H9 (cell line): ENCODE results near the gene FBXO22. TPM values are rescaled to one million over a fixed set of nuclear protein-coding genes. Genes with fewer than 3 reads are reported as not detected.

Source experiments
- DNase-seq: peaks from one replicate; pipeline ENCODE4 v3.0.0-alpha.2; 2017
- H2AFZ ChIP-seq: one replicate; pipeline ENCODE4 v1.6.1; 2013; ENCODE audit warnings: mild to moderate bottlenecking, low read length, control low read depth, moderate library complexity
- H2AK5ac ChIP-seq: 2 replicates; pipeline ENCODE4 v1.6.1; 2013; ENCODE audit warnings: low read length, control low read depth, mixed read lengths; ENCODE audit not compliant: insufficient read length
- H2BK120ac ChIP-seq: one replicate; pipeline ENCODE4 v1.6.1; 2013; ENCODE audit warnings: low read depth, mild to moderate bottlenecking, low read length, control low read depth, inconsistent platforms; ENCODE audit not compliant: poor library complexity, severe bottlenecking
- H2BK12ac ChIP-seq: 2 replicates; pipeline ENCODE4 v1.6.1; 2013; ENCODE audit warnings: low read length, control low read depth, mixed read lengths, low read depth; ENCODE audit not compliant: insufficient read length
- H2BK15ac ChIP-seq: 2 replicates; pipeline ENCODE4 v1.6.1; 2013; ENCODE audit warnings: low read depth, low read length, control low read depth
- H2BK20ac ChIP-seq: one replicate; pipeline ENCODE4 v1.6.1; 2013; ENCODE audit warnings: low read depth, mild to moderate bottlenecking, low read length, control low read depth, inconsistent platforms; ENCODE audit not compliant: poor library complexity, severe bottlenecking
- H2BK5ac ChIP-seq: 2 replicates; pipeline ENCODE4 v1.6.1; 2013; ENCODE audit warnings: low read length, control low read depth, mixed read lengths; ENCODE audit not compliant: insufficient read length
- H3K14ac ChIP-seq: 2 replicates; pipeline ENCODE4 v1.6.1; 2013; ENCODE audit warnings: low read length, control low read depth; ENCODE audit not compliant: insufficient read depth
- H3K18ac ChIP-seq: 2 replicates; pipeline ENCODE4 v1.6.1; 2013; ENCODE audit warnings: low read depth, mild to moderate bottlenecking, mixed read lengths, low read length, control low read depth; ENCODE audit not compliant: insufficient read length
- H3K23ac ChIP-seq: 2 replicates; pipeline ENCODE4 v1.6.1; 2013; ENCODE audit warnings: low read length, control low read depth, mixed read lengths, low read depth; ENCODE audit not compliant: insufficient read length
- H3K23me2 ChIP-seq: 2 replicates; pipeline ENCODE4 v1.6.1; 2013; ENCODE audit warnings: low read depth, mild to moderate bottlenecking, mixed read lengths, low read length, control low read depth; ENCODE audit not compliant: insufficient read length, poor library complexity, severe bottlenecking
- H3K27ac ChIP-seq: 2 replicates; pipeline ENCODE4 v1.5.1; 2013; ENCODE audit warnings: low read length, control low read depth, mixed read lengths, low read depth; ENCODE audit not compliant: insufficient read length
- H3K27me3 ChIP-seq: 2 replicates; pipeline ENCODE4 v1.6.1; 2013; ENCODE audit warnings: low read length, control low read depth, inconsistent platforms; ENCODE audit not compliant: insufficient read depth
- H3K4ac ChIP-seq: 2 replicates; pipeline ENCODE4 v1.6.1; 2013; ENCODE audit warnings: low read depth, mild to moderate bottlenecking, control low read depth, inconsistent platforms, low read length, moderate library complexity
- H3K4me1 ChIP-seq: 2 replicates; pipeline ENCODE4 v1.6.1; 2013; ENCODE audit warnings: low read length, control low read depth, inconsistent platforms; ENCODE audit not compliant: insufficient read depth
- H3K4me2 ChIP-seq: 2 replicates; pipeline ENCODE4 v1.6.1; 2013; ENCODE audit warnings: low read length, control low read depth, mixed read lengths; ENCODE audit not compliant: insufficient read length, insufficient read depth
- H3K56ac ChIP-seq: 2 replicates; pipeline ENCODE4 v1.6.1; 2013; ENCODE audit warnings: low read depth, mild to moderate bottlenecking, mixed read lengths, low read length, control low read depth; ENCODE audit not compliant: insufficient read length
- H3K79me1 ChIP-seq: 2 replicates; pipeline ENCODE4 v1.6.1; 2013; ENCODE audit warnings: low read depth, mild to moderate bottlenecking, moderate library complexity, low read length, control low read depth, inconsistent platforms; ENCODE audit not compliant: insufficient read depth, poor library complexity, severe bottlenecking
- H3K79me2 ChIP-seq: 2 replicates; pipeline ENCODE4 v1.6.1; 2013; ENCODE audit warnings: low read length, control low read depth, inconsistent platforms; ENCODE audit not compliant: insufficient read depth
- H3K9ac ChIP-seq: 2 replicates; pipeline ENCODE4 v1.6.1; 2013; ENCODE audit warnings: low read length, control low read depth, mixed read lengths; ENCODE audit not compliant: insufficient read length; ENCODE audit errors: extremely low read depth
- H3K9me3 ChIP-seq: one replicate; pipeline ENCODE4 v1.6.1; 2013; ENCODE audit warnings: low read depth, low read length, inconsistent platforms; ENCODE audit not compliant: control insufficient read depth
- H3T11ph ChIP-seq: one replicate; pipeline ENCODE4 v1.6.1; 2013; ENCODE audit warnings: mild to moderate bottlenecking, low read length, control low read depth, inconsistent platforms
- H4K20me1 ChIP-seq: one replicate; pipeline ENCODE4 v1.6.1; 2013; ENCODE audit not compliant: control insufficient read depth, insufficient read length, insufficient read depth
- H4K5ac ChIP-seq: 2 replicates; pipeline ENCODE4 v1.6.1; 2013; ENCODE audit warnings: low read depth, mild to moderate bottlenecking, mixed read lengths, low read length, control low read depth; ENCODE audit not compliant: insufficient read length
- H4K8ac ChIP-seq: replicated peaks from 2 replicates; pipeline ENCODE4 v1.6.1; 2013; ENCODE audit warnings: low read length, control low read depth, mixed read lengths, low read depth; ENCODE audit not compliant: insufficient read length
- H4K91ac ChIP-seq: 2 replicates; pipeline ENCODE4 v1.6.1; 2013; ENCODE audit warnings: low read depth, mild to moderate bottlenecking, moderate library complexity, mixed read lengths, low read length, control low read depth; ENCODE audit not compliant: insufficient read length
- H3K27ac Mint-ChIP-seq, 3 experiments: 2 replicates in 2 of 3; 3 replicates in 1 of 3; pipeline ENCODE4 v1.8.0; 2020 to 2021; ENCODE audit warnings: mixed read lengths in 3 of 3, mild to moderate bottlenecking in 1 of 3, moderate library complexity in 1 of 3
- H3K27me3 Mint-ChIP-seq: 2 replicates; pipeline ENCODE4 v1.8.0; 2021; ENCODE audit warnings: low read depth, mild to moderate bottlenecking, moderate library complexity, mixed read lengths
- H3K36me3 Mint-ChIP-seq, 3 experiments: 2 replicates in 2 of 3; 3 replicates in 1 of 3; pipeline ENCODE4 v1.8.0; 2020 to 2021; ENCODE audit warnings: low read depth in 3 of 3, mixed read lengths in 3 of 3; ENCODE audit not compliant: insufficient read depth in 1 of 3
- H3K4me1 Mint-ChIP-seq, 2 experiments: 2 replicates each; pipeline ENCODE4 v1.8.0; 2020; ENCODE audit warnings: mixed read lengths in 2 of 2
- H3K4me3 Mint-ChIP-seq, 2 experiments: 2 replicates in 1 of 2; 3 replicates in 1 of 2; pipeline ENCODE4 v1.8.0; 2020 to 2021; ENCODE audit warnings: mild to moderate bottlenecking in 2 of 2, mixed read lengths in 2 of 2, moderate library complexity in 1 of 2
- H3K9me3 Mint-ChIP-seq, 2 experiments: 2 replicates in 1 of 2; 3 replicates in 1 of 2; pipeline ENCODE4 v1.8.0; 2020; ENCODE audit warnings: mild to moderate bottlenecking in 2 of 2, mixed read lengths in 2 of 2, moderate library complexity in 1 of 2
- CTCF ChIP-seq: fragments of 200-600 bp; sonication (generic); conservative IDR thresholded peaks from 3 replicates; pipeline ENCODE4 v1.8.0; 2021; ENCODE audit warnings: antibody characterized with exemption, mild to moderate bottlenecking
- total RNA-seq: library from RNA; stranded (reverse); gene quantifications from 2 replicates; pipeline ENCODE4 v1.2.1, GENCODE V29; 2021

Gene FBXO22
- total RNA-seq, 1 experiment from 2014 or later, result 59.9 TPM

- H3K4me3 Mint-ChIP-seq, result no peak overlapping the region
- no peak overlapping the region for H2BK120ac ChIP-seq
- H2BK12ac ChIP-seq, result no peak overlapping the region
- no peak overlapping the region for H3K4me2 ChIP-seq
- H3K27me3 ChIP-seq, result no peaks in the 10 kb centered on the region
- H3K27ac Mint-ChIP-seq, result no peak overlapping the region
- H3K27ac ChIP-seq, result no peak overlapping the region
- no peak overlapping the region for H4K5ac ChIP-seq
- no peak overlapping the region for H4K8ac ChIP-seq
- H3K23me2 ChIP-seq, result peaks cover 3% of the 10 kb centered on the region
- H3K18ac ChIP-seq, result no peak overlapping the region
- no peak overlapping the region for H3K14ac ChIP-seq
- DNase-seq, result no peak
- peaks cover 6% of the 10 kb centered on the region; the same call in 1 of the 2 replicates for H3K79me2 ChIP-seq
- H3K36me3 Mint-ChIP-seq, result peaks cover 11 to 31% (median 19%) of the 10 kb centered on the region in 3 experiments
- H4K91ac ChIP-seq, result no peak overlapping the region
- no peaks in the 10 kb centered on the region; the same call in 1 of the 2 replicates for H3K27me3 Mint-ChIP-seq
- H3K9ac ChIP-seq, result no peak overlapping the region
- H3K4me1 ChIP-seq, result peaks cover 2% of the 10 kb centered on the region
- H2BK15ac ChIP-seq, result no peak overlapping the region
- no peaks in the 10 kb centered on the region for H4K20me1 ChIP-seq
- H3K23ac ChIP-seq, result no peak overlapping the region
- TF ChIP-seq CTCF, result no peak
- no peak overlapping the region for H3K4ac ChIP-seq
- no peaks in the 10 kb centered on the region for H3K9me3 Mint-ChIP-seq
- no peak overlapping the region for H3K56ac ChIP-seq
- no peak overlapping the region for H2BK5ac ChIP-seq
- peaks cover 32 to 33% of the 10 kb centered on the region in 2 experiments for H3K4me1 Mint-ChIP-seq
- H3T11ph ChIP-seq, result no peak overlapping the region
- H2AK5ac ChIP-seq, result no peak overlapping the region
- H3K79me1 ChIP-seq, result peaks cover 5% of the 10 kb centered on the region
- no peak overlapping the region for H2BK20ac ChIP-seq
- H3K9me3 ChIP-seq, result no peaks in the 10 kb centered on the region
- no peak overlapping the region for H2AFZ ChIP-seq
Measured at GRCh38 chr15:75900577-75900976, 3.1 kb upstream of the FBXO22 start.
